Measurements from ENCODE around the gene ITSN2.

Gene ITSN2

GRCh38 chr2:24253303-24253919, 106.9 kb downstream of the ITSN2 start:
- Histone ChIP-seq H3K4me1 (ENCODE audit: control insufficient read depth in 2 of 2, insufficient read depth in 2 of 2, low read length in 2 of 2) (no peaks in the 10 kb centered on the region), H3K27ac (ENCODE audit: low read depth in 2 of 2, low read length in 2 of 2) (no peak overlapping the region), H3K36me3 (ENCODE audit: control insufficient read depth in 2 of 2, insufficient read depth in 2 of 2, low read length in 2 of 2) (peaks cover 30 to 36% of the 10 kb centered on the region in 2 donors)

GRCh38 chr2:24247592-24247991, 112.7 kb downstream of the ITSN2 start:
- no peak overlapping the region for H3K9ac ChIP-seq (ENCODE audit: low read depth in 1 of 2, low read length in 2 of 2)

More at GRCh38 chr2:24253303-24253919, 106.9 kb downstream of the ITSN2 start:
- Histone ChIP-seq H3K9ac (ENCODE audit: low read depth in 1 of 2, low read length in 2 of 2) (no peak overlapping the region), H3K27me3 (ENCODE audit: control insufficient read depth in 2 of 2, insufficient read depth in 2 of 2, low read length in 2 of 2) (no peaks in the 10 kb centered on the region), H3K9me3 (ENCODE audit: control insufficient read depth in 2 of 2, low read length in 2 of 2) (no peaks in the 10 kb centered on the region), H3K4me3 (ENCODE audit: low read length in 2 of 2) (no peak overlapping the region)

DNA sequence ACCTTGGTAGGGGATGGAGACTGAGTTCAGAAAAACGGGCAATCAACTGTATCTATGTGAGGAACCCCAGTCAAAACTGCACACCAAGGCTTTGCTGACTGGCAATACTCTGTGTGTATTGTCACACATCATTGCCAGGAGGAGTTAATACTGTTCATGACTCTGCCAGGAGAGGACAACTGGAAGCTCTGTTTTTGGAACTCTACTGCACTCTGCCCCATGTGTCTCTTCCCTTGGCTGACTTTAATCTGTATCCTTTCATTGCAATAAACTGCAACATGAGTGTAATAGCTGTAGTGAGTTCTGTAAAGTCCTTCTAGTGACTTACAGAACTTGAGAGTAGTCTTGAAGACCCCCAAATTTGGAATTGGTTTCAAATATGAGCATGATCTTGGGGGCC, 113.2 kb downstream of the ITSN2 start:
- Histone ChIP-seq H3K4me3 (ENCODE audit: low read length in 2 of 2) (no peak overlapping the region), H3K27me3 (ENCODE audit: control insufficient read depth in 2 of 2, insufficient read depth in 2 of 2, low read length in 2 of 2) (no peaks in the 10 kb centered on the region), H3K27ac (ENCODE audit: low read depth in 2 of 2, low read length in 2 of 2) (no peak overlapping the region), H3K36me3 (ENCODE audit: control insufficient read depth in 2 of 2, insufficient read depth in 2 of 2, low read length in 2 of 2) (peaks cover 40 to 44% of the 10 kb centered on the region in 2 donors), H3K9ac (ENCODE audit: low read depth in 1 of 2, low read length in 2 of 2) (no peak overlapping the region), H3K9me3 (ENCODE audit: control insufficient read depth in 2 of 2, low read length in 2 of 2) (no peaks in the 10 kb centered on the region), H3K4me1 (ENCODE audit: control insufficient read depth in 2 of 2, insufficient read depth in 2 of 2, low read length in 2 of 2) (no peaks in the 10 kb centered on the region)

More at GRCh38 chr2:24247592-24247991, 112.7 kb downstream of the ITSN2 start:
- Histone ChIP-seq H3K27me3 (ENCODE audit: control insufficient read depth in 2 of 2, insufficient read depth in 2 of 2, low read length in 2 of 2) (no peaks in the 10 kb centered on the region), H3K4me3 (ENCODE audit: low read length in 2 of 2) (no peak overlapping the region), H3K4me1 (ENCODE audit: control insufficient read depth in 2 of 2, insufficient read depth in 2 of 2, low read length in 2 of 2) (no peaks in the 10 kb centered on the region), H3K27ac (ENCODE audit: low read depth in 2 of 2, low read length in 2 of 2) (no peak overlapping the region), H3K36me3 (ENCODE audit: control insufficient read depth in 2 of 2, insufficient read depth in 2 of 2, low read length in 2 of 2) (peaks cover 41 to 44% of the 10 kb centered on the region in 2 donors), H3K9me3 (ENCODE audit: control insufficient read depth in 2 of 2, low read length in 2 of 2) (no peaks in the 10 kb centered on the region)

GRCh38 chr2:24245986-24246776, 114.2 kb downstream of the ITSN2 start:
- Histone ChIP-seq H3K9me3 (ENCODE audit: control insufficient read depth in 2 of 2, low read length in 2 of 2) (no peaks in the 10 kb centered on the region), H3K9ac (ENCODE audit: low read depth in 1 of 2, low read length in 2 of 2) (no peak overlapping the region), H3K36me3 (ENCODE audit: control insufficient read depth in 2 of 2, insufficient read depth in 2 of 2, low read length in 2 of 2) (peaks cover 40% of the 10 kb centered on the region in 2 donors), H3K4me3 (ENCODE audit: low read length in 2 of 2) (no peak overlapping the region), H3K27ac (ENCODE audit: low read depth in 2 of 2, low read length in 2 of 2) (no peak overlapping the region), H3K4me1 (ENCODE audit: control insufficient read depth in 2 of 2, insufficient read depth in 2 of 2, low read length in 2 of 2) (no peaks in the 10 kb centered on the region), H3K27me3 (ENCODE audit: control insufficient read depth in 2 of 2, insufficient read depth in 2 of 2, low read length in 2 of 2) (no peaks in the 10 kb centered on the region)

DNA sequence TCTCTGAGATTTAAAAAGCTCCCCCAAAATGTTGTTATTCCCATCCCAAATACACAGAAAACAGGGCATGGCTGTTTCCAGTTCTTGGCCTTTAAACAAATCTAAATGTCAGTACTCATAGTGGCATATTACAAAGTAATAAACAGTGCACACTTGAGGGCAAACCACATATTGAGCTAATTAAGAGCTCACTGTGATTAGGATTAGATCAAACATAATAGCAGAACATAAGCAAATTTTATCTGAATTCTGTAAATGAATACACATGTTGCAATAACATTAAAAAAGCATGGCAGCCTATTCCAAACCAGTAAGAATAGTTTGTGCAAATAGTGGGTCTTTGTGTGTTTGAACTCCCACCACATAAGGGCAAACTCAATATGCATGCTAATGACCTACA, 118.8 kb downstream of the ITSN2 start:
- Histone ChIP-seq H3K27ac (ENCODE audit: low read depth in 2 of 2, low read length in 2 of 2) (no peak overlapping the region), H3K9me3 (ENCODE audit: control insufficient read depth in 2 of 2, low read length in 2 of 2) (no peaks in the 10 kb centered on the region), H3K27me3 (ENCODE audit: control insufficient read depth in 2 of 2, insufficient read depth in 2 of 2, low read length in 2 of 2) (no peaks in the 10 kb centered on the region), H3K4me3 (ENCODE audit: low read length in 2 of 2) (no peak overlapping the region), H3K36me3 (ENCODE audit: control insufficient read depth in 2 of 2, insufficient read depth in 2 of 2, low read length in 2 of 2) (peaks cover 19 to 24% of the 10 kb centered on the region in 2 donors), H3K4me1 (ENCODE audit: control insufficient read depth in 2 of 2, insufficient read depth in 2 of 2, low read length in 2 of 2) (no peaks in the 10 kb centered on the region), H3K9ac (ENCODE audit: low read depth in 1 of 2, low read length in 2 of 2) (no peak overlapping the region)

DNA sequence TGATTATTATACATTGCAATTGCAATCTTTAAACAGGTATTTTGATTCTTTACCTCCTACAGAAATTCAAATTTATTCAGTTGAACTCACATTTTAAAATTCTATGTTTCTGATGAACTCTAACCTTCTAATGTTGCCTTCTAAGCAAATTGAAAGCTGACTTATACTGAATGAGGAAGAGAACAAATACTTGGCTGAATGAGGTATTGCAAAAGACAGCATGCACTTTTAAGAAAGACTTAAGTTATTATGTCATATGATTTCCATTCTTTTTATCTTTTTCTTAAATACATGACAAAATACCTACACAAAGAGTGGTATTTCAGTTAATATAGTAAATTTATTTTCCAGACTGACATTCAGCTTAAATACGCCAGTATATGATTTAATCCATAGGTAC, 120.8 kb downstream of the ITSN2 start:
- no peaks in the 10 kb centered on the region for H3K4me1 ChIP-seq (ENCODE audit: control insufficient read depth in 2 of 2, insufficient read depth in 2 of 2, low read length in 2 of 2)
- no peak overlapping the region for H3K4me3 ChIP-seq (ENCODE audit: low read length in 2 of 2)
- no peak overlapping the region for H3K27ac ChIP-seq (ENCODE audit: low read depth in 2 of 2, low read length in 2 of 2)
- no peaks in the 10 kb centered on the region for H3K27me3 ChIP-seq (ENCODE audit: control insufficient read depth in 2 of 2, insufficient read depth in 2 of 2, low read length in 2 of 2)
- H3K9me3 ChIP-seq (ENCODE audit: control insufficient read depth in 2 of 2, low read length in 2 of 2): no peaks in the 10 kb centered on the region
- no peak overlapping the region for H3K9ac ChIP-seq (ENCODE audit: low read depth in 1 of 2, low read length in 2 of 2)
- H3K36me3 ChIP-seq (ENCODE audit: control insufficient read depth in 2 of 2, insufficient read depth in 2 of 2, low read length in 2 of 2): peaks cover 10 to 12% of the 10 kb centered on the region in 2 donors

- Histone ChIP-seq H3K4me1 (ENCODE audit: control insufficient read depth in 2 of 2, insufficient read depth in 2 of 2, low read length in 2 of 2) (no peaks in the 10 kb centered on the region), H3K36me3 (ENCODE audit: control insufficient read depth in 2 of 2, insufficient read depth in 2 of 2, low read length in 2 of 2) (peaks cover 6 to 9% of the 10 kb centered on the region in 2 donors), H3K27me3 (ENCODE audit: control insufficient read depth in 2 of 2, insufficient read depth in 2 of 2, low read length in 2 of 2) (no peaks in the 10 kb centered on the region), H3K4me3 (ENCODE audit: low read length in 2 of 2) (no peak overlapping the region), H3K27ac (ENCODE audit: low read depth in 2 of 2, low read length in 2 of 2) (no peak overlapping the region), H3K9me3 (ENCODE audit: control insufficient read depth in 2 of 2, low read length in 2 of 2) (no peaks in the 10 kb centered on the region), H3K9ac (ENCODE audit: low read depth in 1 of 2, low read length in 2 of 2) (no peak overlapping the region)
These were observed 122.2 kb downstream of the ITSN2 start for GRCh38 chr2:24238158-24238557.

GRCh38 chr2:24237313-24237712, 123.0 kb downstream of the ITSN2 start:
- Histone ChIP-seq H3K27me3 (ENCODE audit: control insufficient read depth in 2 of 2, insufficient read depth in 2 of 2, low read length in 2 of 2) (no peaks in the 10 kb centered on the region), H3K9ac (ENCODE audit: low read depth in 1 of 2, low read length in 2 of 2) (no peak overlapping the region), H3K9me3 (ENCODE audit: control insufficient read depth in 2 of 2, low read length in 2 of 2) (no peaks in the 10 kb centered on the region), H3K4me3 (ENCODE audit: low read length in 2 of 2) (no peak overlapping the region), H3K4me1 (ENCODE audit: control insufficient read depth in 2 of 2, insufficient read depth in 2 of 2, low read length in 2 of 2) (no peaks in the 10 kb centered on the region), H3K36me3 (ENCODE audit: control insufficient read depth in 2 of 2, insufficient read depth in 2 of 2, low read length in 2 of 2) (peaks cover 6 to 12% of the 10 kb centered on the region in 2 donors), H3K27ac (ENCODE audit: low read depth in 2 of 2, low read length in 2 of 2) (no peak overlapping the region)

DNA sequence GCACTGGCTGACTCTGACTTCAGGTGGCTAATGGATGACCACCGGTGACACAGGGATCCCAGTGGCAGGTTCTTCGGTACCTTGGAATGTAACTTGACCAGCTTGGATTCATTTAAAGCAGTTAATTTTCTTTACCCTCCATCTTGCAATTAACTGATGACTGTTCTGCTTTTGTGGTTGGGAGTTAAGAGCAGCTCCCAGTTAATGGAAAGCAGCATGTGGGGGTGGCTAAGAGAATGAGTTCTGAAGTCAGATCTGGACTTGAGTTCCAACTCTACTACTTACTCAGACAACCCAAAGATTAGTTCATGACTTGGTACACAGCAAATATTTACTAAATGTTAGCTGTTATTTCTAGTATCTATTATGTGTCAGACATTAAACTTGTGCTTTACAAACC, 127.0 kb downstream of the ITSN2 start:
- Histone ChIP-seq H3K27me3 (ENCODE audit: control insufficient read depth in 2 of 2, insufficient read depth in 2 of 2, low read length in 2 of 2) (no peaks in the 10 kb centered on the region), H3K36me3 (ENCODE audit: control insufficient read depth in 2 of 2, insufficient read depth in 2 of 2, low read length in 2 of 2) (peaks cover 0 to 5% of the 10 kb centered on the region in 2 donors), H3K9me3 (ENCODE audit: control insufficient read depth in 2 of 2, low read length in 2 of 2) (no peaks in the 10 kb centered on the region), H3K9ac (ENCODE audit: low read depth in 1 of 2, low read length in 2 of 2) (no peak overlapping the region), H3K27ac (ENCODE audit: low read depth in 2 of 2, low read length in 2 of 2) (no peak overlapping the region), H3K4me3 (ENCODE audit: low read length in 2 of 2) (no peak overlapping the region), H3K4me1 (ENCODE audit: control insufficient read depth in 2 of 2, insufficient read depth in 2 of 2, low read length in 2 of 2) (no peaks in the 10 kb centered on the region)

GRCh38 chr2:24231461-24231881, 128.9 kb downstream of the ITSN2 start:
- H3K4me1 ChIP-seq (ENCODE audit: control insufficient read depth in 2 of 2, insufficient read depth in 2 of 2, low read length in 2 of 2): no peaks in the 10 kb centered on the region
- no peak overlapping the region for H3K27ac ChIP-seq (ENCODE audit: low read depth in 2 of 2, low read length in 2 of 2)
- H3K4me3 ChIP-seq (ENCODE audit: low read length in 2 of 2): no peak overlapping the region
- H3K27me3 ChIP-seq (ENCODE audit: control insufficient read depth in 2 of 2, insufficient read depth in 2 of 2, low read length in 2 of 2): no peaks in the 10 kb centered on the region
- H3K9ac ChIP-seq (ENCODE audit: low read depth in 1 of 2, low read length in 2 of 2): no peak overlapping the region
- no peaks in the 10 kb centered on the region for H3K9me3 ChIP-seq (ENCODE audit: control insufficient read depth in 2 of 2, low read length in 2 of 2)
- H3K36me3 ChIP-seq (ENCODE audit: control insufficient read depth in 2 of 2, insufficient read depth in 2 of 2, low read length in 2 of 2): peaks cover 0 to 2% of the 10 kb centered on the region in 2 donors

Measured in mucosa of rectum (tissue), 2 donors.